Mucosa of descending colon (tissue), 3 donors: Measurements from ENCODE around the gene YKT6. TPM values are rescaled to one million over a fixed set of nuclear protein-coding genes. Genes with fewer than 3 reads are reported as not detected.
"Not testable (repeated sequence)": the region's sequence is repeated elsewhere in the genome, so short reads cannot be mapped to it uniquely, and the experiment has no call there.

Source experiments
- ATAC-seq: fragments of 200-7000 bp; cut with Tn5 transposase; one replicate; pipeline ENCODE4 v1.9.1; 2020; ENCODE audit warnings: mild to moderate bottlenecking, moderate library complexity
- DNase-seq, 3 donors: peaks; one replicate each; pipeline ENCODE4 v3.0.0-alpha.2; 2020
- H3K36me3 ChIP-seq: fragments of 200-600 bp; one replicate; pipeline ENCODE4 v1.8.0; 2021; ENCODE audit warnings: low read depth, mild to moderate bottlenecking
- H3K4me1 ChIP-seq: fragments of 200-600 bp; one replicate; pipeline ENCODE4 v1.8.0; 2021; ENCODE audit warnings: low read depth, mild to moderate bottlenecking
- H3K4me3 ChIP-seq: fragments of 200-600 bp; one replicate; pipeline ENCODE4 v1.8.0; 2021; ENCODE audit warnings: mild to moderate bottlenecking
- H3K9me3 ChIP-seq: fragments of 200-600 bp; one replicate; pipeline ENCODE4 v1.8.0; 2021; ENCODE audit warnings: mild to moderate bottlenecking
- intact Hi-C, 2 donors: fragments of 100-400 bp; cut with DNase I in 1 of 2; cut with micrococcal nuclease in 1 of 2; formaldehyde crosslinking; loops; one replicate each; pipeline versions ENCODE4 v1.11.0 to v1.11.1; 2022; cut with DNase I, micrococcal nuclease
- total RNA-seq, 3 donors: library from RNA; stranded (reverse); fragmentation: NEBNext Ultra II Directional in 2 of 3; extraction: Animal tissue kit (Norgen Biotek cat#: 25700) in 2 of 3; gene quantifications; one replicate each; pipeline versions ENCODE4 v1.2.1 to v1.2.4, GENCODE V29; 2021 to 2023
- TF ChIP-seq, protein P1 (sequence below): fragments of 200-600 bp; IDR thresholded peaks from one replicate; pipeline ENCODE4 v1.8.0; 2022; ENCODE audit warnings: antibody characterized with exemption, mild to moderate bottlenecking
- donor health status: DM: no; HTN: no; CAD: no; lungs with moderate emphysema.
- donor health status: DM: no; HTN: no; CAD: no.
- donor health status: DM: no; HTN: yes; CAD: no.

Gene YKT6
- total RNA-seq, 3 donors from 2014 or later, result 72.0 to 79.5 (median 79.0) TPM

- intact Hi-C loops, result no loop called here
- no peak overlapping the region for H3K4me3 ChIP-seq
Measured at GRCh38 chr7:44163591-44163990, 37.2 kb upstream of the YKT6 start.

GRCh38 chr7:44167920-44168319 lies 32.9 kb upstream of the YKT6 start:
- intact Hi-C loops, result no loop called here
- H3K9me3 ChIP-seq, result no peaks in the 10 kb centered on the region
- no peak for ATAC-seq
- no peaks in the 10 kb centered on the region for H3K4me1 ChIP-seq
- H3K4me3 ChIP-seq, result no peak overlapping the region
- TF ChIP-seq, protein P1, sequence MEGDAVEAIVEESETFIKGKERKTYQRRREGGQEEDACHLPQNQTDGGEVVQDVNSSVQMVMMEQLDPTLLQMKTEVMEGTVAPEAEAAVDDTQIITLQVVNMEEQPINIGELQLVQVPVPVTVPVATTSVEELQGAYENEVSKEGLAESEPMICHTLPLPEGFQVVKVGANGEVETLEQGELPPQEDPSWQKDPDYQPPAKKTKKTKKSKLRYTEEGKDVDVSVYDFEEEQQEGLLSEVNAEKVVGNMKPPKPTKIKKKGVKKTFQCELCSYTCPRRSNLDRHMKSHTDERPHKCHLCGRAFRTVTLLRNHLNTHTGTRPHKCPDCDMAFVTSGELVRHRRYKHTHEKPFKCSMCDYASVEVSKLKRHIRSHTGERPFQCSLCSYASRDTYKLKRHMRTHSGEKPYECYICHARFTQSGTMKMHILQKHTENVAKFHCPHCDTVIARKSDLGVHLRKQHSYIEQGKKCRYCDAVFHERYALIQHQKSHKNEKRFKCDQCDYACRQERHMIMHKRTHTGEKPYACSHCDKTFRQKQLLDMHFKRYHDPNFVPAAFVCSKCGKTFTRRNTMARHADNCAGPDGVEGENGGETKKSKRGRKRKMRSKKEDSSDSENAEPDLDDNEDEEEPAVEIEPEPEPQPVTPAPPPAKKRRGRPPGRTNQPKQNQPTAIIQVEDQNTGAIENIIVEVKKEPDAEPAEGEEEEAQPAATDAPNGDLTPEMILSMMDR, result no peak
- H3K36me3 ChIP-seq, result no peaks in the 10 kb centered on the region
- no peak for DNase-seq

More at GRCh38 chr7:44163591-44163990, 37.2 kb upstream of the YKT6 start:
- Histone ChIP-seq H3K9me3 (no peaks in the 10 kb centered on the region), H3K4me1 (no peaks in the 10 kb centered on the region), H3K36me3 (no peaks in the 10 kb centered on the region)
- ATAC-seq, result no peak
- DNase-seq, result no peak
- TF ChIP-seq, protein P1, result no peak

GRCh38 chr7:44171901-44172300 lies 28.9 kb upstream of the YKT6 start:
- H3K4me3 ChIP-seq, intact Hi-C loops, H3K36me3 ChIP-seq: not testable (repeated sequence)

DNA sequence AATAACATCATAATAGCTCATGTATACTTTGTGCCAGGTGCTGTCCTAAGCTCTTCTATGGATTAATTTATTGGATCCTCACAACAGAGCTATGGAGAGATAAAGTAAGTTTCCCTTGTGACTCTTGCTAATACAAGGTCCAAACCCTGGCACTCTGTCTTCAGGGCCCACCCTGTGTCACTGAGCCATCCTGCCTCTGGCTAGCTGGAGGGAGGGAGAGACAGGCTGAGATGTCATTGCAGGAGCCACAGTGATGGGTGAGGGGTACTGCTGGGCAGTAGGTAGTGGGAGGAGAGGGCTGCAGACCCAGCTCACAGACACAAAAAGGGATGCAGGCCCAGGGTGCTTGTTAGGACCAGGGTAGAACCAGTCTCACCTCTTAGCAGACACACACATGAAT lies 28.4 kb upstream of the YKT6 start:
- TF ChIP-seq, protein P1, result no peak
- Histone ChIP-seq H3K4me1 (no peaks in the 10 kb centered on the region), H3K4me3 (no peak overlapping the region), H3K9me3 (no peaks in the 10 kb centered on the region), H3K36me3 (no peaks in the 10 kb centered on the region)
- DNase-seq, result no peak
- intact Hi-C loops, result no loop called here
- no peak for ATAC-seq

More at GRCh38 chr7:44171901-44172300, 28.9 kb upstream of the YKT6 start:
- H3K4me1 ChIP-seq, DNase-seq, H3K9me3 ChIP-seq, ATAC-seq: not testable (repeated sequence)

GRCh38 chr7:44172803-44173424 lies 27.9 kb upstream of the YKT6 start:
- H3K4me1 ChIP-seq, result no peaks in the 10 kb centered on the region
- DNase-seq, result no peak
- TF ChIP-seq, protein P1, result no peak
- no peak for ATAC-seq
- intact Hi-C loops, result no loop called here
- H3K36me3 ChIP-seq, result no peaks in the 10 kb centered on the region
- H3K9me3 ChIP-seq, result no peaks in the 10 kb centered on the region
- no peak overlapping the region for H3K4me3 ChIP-seq

- TF ChIP-seq, protein P1, result no peak
- intact Hi-C loops, result no loop called here
Measured at GRCh38 chr7:44173911-44174693, 26.7 kb upstream of the YKT6 start.

DNA sequence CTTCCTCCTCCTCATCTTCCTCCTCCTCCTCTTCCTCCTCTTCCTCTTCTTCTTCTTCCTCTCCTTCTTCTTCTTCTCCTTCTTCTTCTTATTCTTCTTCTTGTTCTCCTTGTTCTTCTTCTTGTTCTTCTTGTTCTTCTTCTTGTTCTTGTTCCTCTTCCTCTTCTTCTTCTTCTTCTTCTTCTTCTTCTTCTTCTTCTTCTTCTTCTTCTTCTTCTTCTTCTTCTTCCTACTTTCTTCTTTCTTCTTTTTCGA lies 26.2 kb upstream of the YKT6 start:
- DNase-seq, ATAC-seq, H3K9me3 ChIP-seq, H3K4me3 ChIP-seq, intact Hi-C loops, H3K4me1 ChIP-seq, H3K36me3 ChIP-seq: not testable (repeated sequence)

More at GRCh38 chr7:44173911-44174693, 26.7 kb upstream of the YKT6 start:
- Histone ChIP-seq H3K4me3 (no peak overlapping the region), H3K36me3 (no peaks in the 10 kb centered on the region), H3K9me3 (no peaks in the 10 kb centered on the region), H3K4me1 (no peaks in the 10 kb centered on the region)
- ATAC-seq (no peak), DNase-seq (no peak)
